BLaER1 treated with 17β-estradiol and CSF1 and Interleukin-3, amounts not matched to agents 10 nM and 100 nM (cell line): Measurements from ENCODE around the gene GPR85.
"Not testable (repeated sequence)": the region's sequence is repeated elsewhere in the genome, so short reads cannot be mapped to it uniquely, and the experiment has no call there.

ENCODE experiments used
- H3K27ac ChIP-seq, 11 experiments: shearing (Covaris generic); formaldehyde crosslinking; 2 replicates each; pipeline ENCODE4 v1.8.1; 2022
- H3K27me3 ChIP-seq, 11 experiments: shearing (Covaris generic); formaldehyde crosslinking; 2 replicates each; pipeline ENCODE4 v1.8.1; 2022
- H3K36me3 ChIP-seq, 11 experiments: shearing (Covaris generic); formaldehyde crosslinking; 2 replicates each; pipeline ENCODE4 v1.8.1; 2022
- H3K4me1 ChIP-seq, 10 experiments: shearing (Covaris generic); formaldehyde crosslinking; 2 replicates each; pipeline ENCODE4 v1.8.1; 2022
- H3K4me2 ChIP-seq, 11 experiments: shearing (Covaris generic); formaldehyde crosslinking; 2 replicates each; pipeline ENCODE4 v1.8.1; 2022
- H3K4me3 ChIP-seq, 10 experiments: shearing (Covaris generic); formaldehyde crosslinking; 2 replicates each; pipeline ENCODE4 v1.8.1; 2022
- H3K9ac ChIP-seq, 11 experiments: shearing (Covaris generic); formaldehyde crosslinking; 2 replicates each; pipeline ENCODE4 v1.8.1; 2022
- H3K9me3 ChIP-seq, 11 experiments: shearing (Covaris generic); formaldehyde crosslinking; replicated peaks in 1 of 11; 2 replicates each; pipeline ENCODE4 v1.8.1; 2022
- H4K20me1 ChIP-seq, 11 experiments: shearing (Covaris generic); formaldehyde crosslinking; 2 replicates each; pipeline ENCODE4 v1.8.1; 2022
- Cebpa-rat ChIP-seq, 11 experiments: shearing (Covaris generic); IDR thresholded peaks; 2 replicates each; pipeline ENCODE4 v1.8.1; 2022

Gene GPR85

GRCh38 chr7:113117374-113117774 is 30.7 kb upstream of the GPR85 start:
- H3K9ac ChIP-seq = peak overlapping the region in 5 of 11 experiments; percentile 68 to 80 (median 76); a peak in 6 of 22 replicates
- H4K20me1 ChIP-seq, H3K27me3 ChIP-seq, H3K9me3 ChIP-seq: not testable (repeated sequence)
- H3K4me1 ChIP-seq = peaks cover 7 to 61% (median 20%) of the 10 kb centered on the region in 10 experiments; a peak in 18 of 20 replicates
- peak overlapping the region; percentile 59 to 85 (median 79) for H3K4me2 ChIP-seq
- H3K4me3 ChIP-seq = peak overlapping the region; percentile 59 to 77 (median 68); a peak in 17 of 20 replicates
- H3K27ac ChIP-seq = peak overlapping the region; percentile 50 to 82 (median 72); a peak in 17 of 22 replicates
- 0 out of 22 replicates have a peak, but pooled peaks of 1 of the 11 experiments have one; percentile 17 for TF ChIP-seq Cebpa-rat (IDR thresholded peaks at IDR 0.05)
- peaks cover 0 to 14% (median 0%) of the 10 kb centered on the region in 11 experiments; a peak in 5 of 22 replicates for H3K36me3 ChIP-seq

DNA sequence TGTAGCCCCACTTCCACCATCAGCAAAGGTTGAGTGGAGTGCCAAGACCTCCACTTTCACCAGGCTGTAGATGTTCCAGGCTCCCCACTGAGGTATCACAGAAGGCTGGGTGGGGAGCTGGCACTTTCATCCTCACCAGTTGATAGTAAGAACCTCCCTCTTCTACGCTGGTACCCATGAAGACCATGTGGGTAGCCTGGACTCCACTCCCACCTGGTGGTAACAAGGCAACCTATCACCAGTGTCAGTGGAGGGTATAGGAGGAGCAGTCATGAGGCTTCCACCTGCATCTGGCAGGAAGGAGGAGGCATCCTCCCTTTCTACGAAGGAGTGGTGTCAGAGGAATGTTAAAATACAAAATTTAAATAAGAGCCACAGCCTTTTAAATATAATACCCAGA is 27.3 kb upstream of the GPR85 start:
- no peak overlapping the region for H3K27ac ChIP-seq
- H3K4me1 ChIP-seq = peaks cover 7 to 49% (median 10%) of the 10 kb centered on the region in 10 experiments; a peak in 16 of 20 replicates
- no peak overlapping the region for H3K9ac ChIP-seq
- no peaks in the 10 kb centered on the region for H3K9me3 ChIP-seq
- H3K36me3 ChIP-seq = peaks cover 0 to 14% (median 0%) of the 10 kb centered on the region in 11 experiments; a peak in 5 of 22 replicates
- no peaks in the 10 kb centered on the region for H4K20me1 ChIP-seq
- peak overlapping the region in 2 of 11 experiments; percentile 68 to 83; a peak in 4 of 22 replicates for H3K4me2 ChIP-seq
- no peak for TF ChIP-seq Cebpa-rat (IDR thresholded peaks at IDR 0.05)
- no peak overlapping the region for H3K4me3 ChIP-seq
- H3K27me3 ChIP-seq = no peaks in the 10 kb centered on the region

DNA sequence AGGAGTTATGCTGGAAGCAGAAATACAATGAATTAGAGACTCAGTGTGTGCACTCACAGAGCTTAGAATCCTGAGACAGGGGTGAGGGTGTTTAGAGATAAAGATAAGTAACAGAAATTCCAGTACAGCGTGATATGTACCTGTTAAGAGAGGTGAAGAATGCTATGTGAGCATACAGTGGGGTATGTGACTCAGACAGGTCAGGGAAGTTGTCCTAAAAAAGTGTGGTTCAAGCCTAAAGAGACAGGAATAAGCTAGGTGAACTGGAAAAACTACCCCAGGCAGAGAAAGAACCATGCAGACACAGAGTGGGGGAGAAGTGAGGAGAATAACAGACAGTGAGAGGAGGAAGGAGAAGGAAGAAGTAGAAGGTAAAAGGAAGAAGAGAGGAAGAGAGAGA is 23.1 kb upstream of the GPR85 start:
- H3K9ac ChIP-seq = no peak overlapping the region
- no peaks in the 10 kb centered on the region for H3K27me3 ChIP-seq
- H4K20me1 ChIP-seq = no peaks in the 10 kb centered on the region
- H3K36me3 ChIP-seq = no peaks in the 10 kb centered on the region
- H3K9me3 ChIP-seq = no peaks in the 10 kb centered on the region
- H3K4me1 ChIP-seq = peaks cover 0 to 24% (median 0%) of the 10 kb centered on the region in 10 experiments; a peak in 5 of 20 replicates
- no peak overlapping the region for H3K27ac ChIP-seq
- H3K4me3 ChIP-seq = no peak overlapping the region
- no peak for TF ChIP-seq Cebpa-rat (IDR thresholded peaks at IDR 0.05)
- H3K4me2 ChIP-seq = no peak overlapping the region

GRCh38 chr7:113100121-113100603 is 13.5 kb upstream of the GPR85 start:
- TF ChIP-seq Cebpa-rat (IDR thresholded peaks at IDR 0.05) = no peak
- no peak overlapping the region for H3K4me2 ChIP-seq

DNA sequence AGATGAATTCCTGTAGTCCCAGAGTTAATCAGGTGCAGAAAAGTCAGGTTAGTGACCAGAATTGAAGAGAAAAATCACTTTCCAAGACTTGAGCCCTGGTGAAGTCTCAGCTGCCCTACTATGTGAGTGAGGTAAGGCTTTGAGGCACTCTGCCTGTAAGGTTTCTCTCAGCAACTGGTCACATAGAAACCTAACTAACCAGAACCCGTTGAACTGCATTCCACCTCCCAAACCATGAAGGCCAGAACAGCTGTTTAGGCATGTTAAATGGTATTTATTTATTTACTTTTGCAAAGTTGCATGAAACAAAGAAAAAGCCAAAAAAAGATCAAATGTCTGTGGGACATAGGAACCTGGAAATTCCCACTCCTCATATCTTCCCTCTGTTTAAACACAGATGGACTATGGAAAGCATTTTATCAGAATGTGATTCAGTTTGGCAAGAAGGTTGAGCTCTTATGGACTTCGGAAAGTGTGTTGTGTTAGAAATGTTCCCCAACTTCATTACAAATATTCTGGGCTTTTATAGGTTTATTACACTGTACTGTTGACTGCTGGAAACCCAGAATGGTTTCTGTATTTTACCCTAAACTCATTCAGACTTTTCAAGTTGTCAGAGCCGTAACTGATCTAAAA is 12.8 kb upstream of the GPR85 start:
- no peaks in the 10 kb centered on the region for H4K20me1 ChIP-seq
- TF ChIP-seq Cebpa-rat (IDR thresholded peaks at IDR 0.05) = no peak
- H3K36me3 ChIP-seq = no peaks in the 10 kb centered on the region
- H3K27me3 ChIP-seq = no peaks in the 10 kb centered on the region
- H3K9me3 ChIP-seq = peaks cover 0 to 9% (median 0%) of the 10 kb centered on the region in 11 experiments; a peak in 6 of 22 replicates
- no peaks in the 10 kb centered on the region for H3K4me1 ChIP-seq
- H3K4me3 ChIP-seq = no peak overlapping the region
- no peak overlapping the region for H3K4me2 ChIP-seq
- H3K27ac ChIP-seq = no peak overlapping the region
- no peak overlapping the region for H3K9ac ChIP-seq

More at GRCh38 chr7:113100121-113100603, 13.5 kb upstream of the GPR85 start:
- H3K9ac ChIP-seq = no peak overlapping the region
- H3K27me3 ChIP-seq = no peaks in the 10 kb centered on the region
- no peaks in the 10 kb centered on the region for H3K4me1 ChIP-seq
- peaks cover 0 to 9% (median 0%) of the 10 kb centered on the region in 11 experiments; a peak in 6 of 22 replicates for H3K9me3 ChIP-seq
- H3K36me3 ChIP-seq = no peaks in the 10 kb centered on the region
- no peak overlapping the region for H3K27ac ChIP-seq
- H3K4me3 ChIP-seq = no peak overlapping the region
- H4K20me1 ChIP-seq = no peaks in the 10 kb centered on the region

GRCh38 chr7:113094517-113095249 is 8.1 kb upstream of the GPR85 start:
- H3K4me1 ChIP-seq = peaks cover 0 to 26% (median 0%) of the 10 kb centered on the region in 10 experiments; a peak in 4 of 20 replicates
- H3K27me3 ChIP-seq = no peaks in the 10 kb centered on the region
- no peak overlapping the region for H3K27ac ChIP-seq
- H3K9me3 ChIP-seq = no peaks in the 10 kb centered on the region
- no peak overlapping the region for H3K9ac ChIP-seq
- no peak overlapping the region for H3K4me2 ChIP-seq
- no peak overlapping the region for H3K4me3 ChIP-seq
- no peak for TF ChIP-seq Cebpa-rat (IDR thresholded peaks at IDR 0.05)
- no peaks in the 10 kb centered on the region for H4K20me1 ChIP-seq
- H3K36me3 ChIP-seq = no peaks in the 10 kb centered on the region

DNA sequence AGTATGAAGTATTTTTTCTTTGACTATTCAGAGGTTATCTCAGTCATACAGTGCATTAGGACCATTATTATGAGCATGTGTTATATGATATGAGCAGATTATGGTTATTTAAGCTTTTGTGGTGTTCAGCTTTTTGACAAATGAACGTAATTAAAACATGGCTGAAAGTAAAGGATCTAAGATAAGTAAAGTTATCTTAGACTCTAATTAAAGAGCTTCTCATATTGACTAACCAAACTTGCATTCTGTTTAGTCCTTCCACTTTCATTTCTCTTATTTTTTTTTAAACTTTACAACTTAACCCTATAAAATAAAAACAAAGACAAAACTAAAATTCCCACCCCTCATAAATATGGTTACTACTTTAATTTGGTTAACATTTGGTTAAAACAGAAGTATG is 6.9 kb upstream of the GPR85 start:
- Histone ChIP-seq H4K20me1 (no peaks in the 10 kb centered on the region), H3K27ac (no peak overlapping the region), H3K9ac (no peak overlapping the region), H3K27me3 (no peaks in the 10 kb centered on the region), H3K36me3 (no peaks in the 10 kb centered on the region), H3K4me1 (peaks cover 0 to 26% (median 0%) of the 10 kb centered on the region in 10 experiments; a peak in 4 of 20 replicates), H3K4me3 (no peak overlapping the region), H3K4me2 (peak overlapping the region in 1 of 11 experiments; percentile 46; a peak in 1 of 22 replicates), H3K9me3 (no peaks in the 10 kb centered on the region)
- TF ChIP-seq Cebpa-rat (IDR thresholded peaks at IDR 0.05) = no peak

DNA sequence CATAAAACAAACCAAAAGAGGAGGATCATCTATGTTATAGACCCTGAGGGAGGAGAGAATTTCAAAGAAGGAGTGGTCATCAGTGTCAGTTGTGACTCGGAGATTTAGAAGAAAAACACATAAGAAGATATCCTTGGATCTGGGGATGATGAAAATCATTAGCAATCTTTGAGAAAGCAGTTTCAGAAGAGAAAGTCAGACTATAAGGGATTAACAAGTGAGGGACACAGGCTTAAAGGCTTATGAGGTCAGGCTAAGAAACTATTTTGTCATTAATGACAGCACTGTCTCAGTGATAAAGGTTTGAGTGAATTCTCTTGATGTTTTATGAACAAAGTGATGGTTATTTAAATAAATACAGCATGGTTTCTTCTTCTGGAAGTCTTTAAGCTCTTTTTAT is 6.1 kb upstream of the GPR85 start:
- no peaks in the 10 kb centered on the region for H3K36me3 ChIP-seq
- H3K27ac ChIP-seq = peak overlapping the region in 1 of 11 experiments; percentile 26; a peak in 1 of 22 replicates
- H3K4me1 ChIP-seq = peaks cover 0 to 26% (median 0%) of the 10 kb centered on the region in 10 experiments; a peak in 4 of 20 replicates
- no peaks in the 10 kb centered on the region for H3K9me3 ChIP-seq
- H3K27me3 ChIP-seq = no peaks in the 10 kb centered on the region
- no peak overlapping the region for H3K4me3 ChIP-seq
- H3K4me2 ChIP-seq = peak overlapping the region in 2 of 11 experiments; percentile 49 to 62; a peak in 4 of 22 replicates
- H4K20me1 ChIP-seq = no peaks in the 10 kb centered on the region
- TF ChIP-seq Cebpa-rat (IDR thresholded peaks at IDR 0.05) = no peak
- H3K9ac ChIP-seq = no peak overlapping the region
